ENCODE data around the gene ZIK1. TPM values are rescaled to one million over a fixed set of nuclear protein-coding genes. Genes with fewer than 3 reads are reported as not detected.

Gene ZIK1
- polyA plus RNA-seq (2012; ENCODE audit: insufficient read depth, insufficient read length), result not detected

DNA sequence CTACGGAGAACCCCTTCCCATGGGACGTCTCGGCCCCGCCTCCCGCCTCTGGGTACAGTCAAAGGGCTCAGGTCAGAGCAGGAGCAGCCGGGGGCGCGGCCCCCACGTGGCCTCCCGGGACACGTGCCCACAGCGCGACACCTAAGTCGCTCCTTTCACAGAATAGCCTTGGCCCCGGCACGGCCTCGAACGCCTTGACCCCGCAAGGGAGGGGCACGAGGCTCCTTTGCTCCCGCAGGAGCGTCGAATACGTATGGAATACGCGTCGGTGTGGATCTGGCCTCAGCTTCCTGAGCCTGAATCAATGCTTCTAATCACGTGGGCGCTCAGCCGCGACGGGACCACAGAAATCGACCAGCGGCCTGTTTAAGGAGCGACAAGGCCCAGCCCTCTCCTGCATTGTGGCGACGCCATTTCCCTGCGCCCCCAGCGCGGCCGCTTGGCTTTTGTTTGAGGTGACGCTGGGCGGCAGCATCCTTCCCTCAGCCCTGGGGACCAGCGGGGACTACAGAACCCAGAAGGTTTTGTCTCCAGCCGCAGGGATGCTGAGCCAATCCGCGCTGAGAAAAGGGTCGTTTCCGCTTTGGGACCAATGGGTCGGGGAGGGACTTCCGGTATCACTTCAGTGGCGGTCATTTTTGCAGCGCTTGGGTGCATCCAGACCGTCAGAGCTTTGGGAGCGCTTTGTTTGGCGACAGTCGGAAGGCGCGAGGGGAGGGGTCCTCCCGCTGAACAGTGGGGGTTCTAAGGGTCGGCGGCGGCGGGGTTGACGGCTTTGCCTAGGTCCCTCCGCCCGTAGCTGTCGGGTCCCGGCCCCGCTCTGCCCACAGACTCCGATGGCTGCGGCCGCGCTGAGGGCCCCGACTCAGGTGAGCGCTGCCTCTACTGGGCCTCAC is at the start of gene ZIK1:
TSS of gene ZIK1 (plus strand) at position 625 of the 896 bp plus-strand sequence. CDS start at position 837, 212 bp downstream.
- DNase-seq (ENCODE audit: low read depth, low spot score), result no peak
- H3K4me3 ChIP-seq (ENCODE audit: low read length), result no peak within 1 kb of the TSS

- no peak for DNase-seq (ENCODE audit: low read depth, low spot score)
- no peak overlapping the region for H3K4me3 ChIP-seq (ENCODE audit: low read length)
Observed at GRCh38 chr19:57537953-57538547, 45.9 kb upstream of the ZIK1 start.

GRCh38 chr19:57546513-57546912 is 37.4 kb upstream of the ZIK1 start:
- H3K4me3 ChIP-seq (ENCODE audit: low read length), result no peak overlapping the region
- no peak for DNase-seq (ENCODE audit: low read depth, low spot score)

GRCh38 chr19:57552432-57552831 is 31.5 kb upstream of the ZIK1 start:
- no peak for DNase-seq (ENCODE audit: low read depth, low spot score)
- H3K4me3 ChIP-seq (ENCODE audit: low read length), result no peak overlapping the region

DNA sequence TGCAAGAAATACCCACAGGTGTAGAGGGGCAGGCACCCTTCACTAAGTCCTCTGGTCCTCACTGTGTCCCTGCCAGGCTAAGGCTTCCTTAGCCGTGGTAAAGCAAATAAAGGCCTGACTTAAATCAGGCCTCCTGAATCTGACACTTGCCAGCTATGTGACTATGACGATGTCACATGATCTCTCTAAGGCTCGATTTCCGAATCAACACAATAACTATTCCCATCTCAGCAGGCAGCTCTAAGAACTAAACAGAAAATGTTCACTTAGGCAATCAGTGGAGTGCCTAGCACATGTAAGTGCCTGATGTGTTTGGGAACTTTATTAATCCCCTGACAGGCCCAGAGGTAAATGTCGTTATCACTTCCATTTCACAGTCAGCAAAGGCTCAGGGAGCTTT is 26.3 kb upstream of the ZIK1 start:
- no peak overlapping the region for H3K4me3 ChIP-seq (ENCODE audit: low read length)

DNA sequence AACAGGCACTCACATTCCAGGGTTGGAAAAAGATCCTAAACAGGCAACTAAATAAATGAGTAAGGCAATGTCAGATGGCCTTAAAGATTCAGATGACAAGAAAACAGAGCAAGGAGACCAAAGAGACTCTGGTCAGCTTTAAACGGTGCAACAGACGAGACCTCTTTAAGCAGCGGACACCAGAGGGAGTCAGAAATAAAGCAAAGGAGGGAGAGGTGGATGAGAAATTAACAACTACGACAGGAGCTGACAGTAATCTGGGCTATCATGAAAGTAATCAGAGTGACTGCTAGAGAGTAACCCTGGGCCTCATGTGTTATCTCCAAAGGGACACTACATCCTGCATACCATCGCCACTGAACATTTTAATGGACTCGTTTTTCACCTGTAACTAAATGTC is 25.4 kb upstream of the ZIK1 start:
- peak; percentile 6 for DNase-seq (ENCODE audit: low read depth, low spot score)

More for the DNA sequence above, 26.3 kb upstream of the ZIK1 start:
- DNase-seq (ENCODE audit: low read depth, low spot score), result no peak

DNA sequence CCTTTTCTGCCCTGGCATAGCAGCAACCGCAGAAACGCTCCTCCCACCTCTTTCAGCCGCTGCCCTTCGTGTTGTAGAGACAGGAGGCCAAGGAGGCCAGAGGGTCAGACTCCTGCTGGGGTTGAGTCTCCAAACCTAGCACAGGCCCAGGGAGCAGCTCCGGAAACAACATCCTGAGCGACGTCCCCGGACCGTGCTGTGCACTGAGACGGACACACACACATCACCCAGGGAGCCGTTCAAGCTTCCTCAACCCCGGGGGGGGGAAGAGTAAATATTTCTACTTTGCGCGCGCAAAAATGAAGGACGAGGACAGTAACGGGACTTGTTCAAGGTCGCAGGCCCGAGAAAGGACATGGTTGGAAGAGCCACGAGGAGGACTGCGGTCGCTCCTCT is 24.9 kb upstream of the ZIK1 start:
- no peak for DNase-seq (ENCODE audit: low read depth, low spot score)
- peak overlapping the region; percentile 88 for H3K4me3 ChIP-seq (ENCODE audit: low read length)

More for the DNA sequence above, 25.4 kb upstream of the ZIK1 start:
- H3K4me3 ChIP-seq (ENCODE audit: low read length), result peak overlapping the region; percentile 88

DNA sequence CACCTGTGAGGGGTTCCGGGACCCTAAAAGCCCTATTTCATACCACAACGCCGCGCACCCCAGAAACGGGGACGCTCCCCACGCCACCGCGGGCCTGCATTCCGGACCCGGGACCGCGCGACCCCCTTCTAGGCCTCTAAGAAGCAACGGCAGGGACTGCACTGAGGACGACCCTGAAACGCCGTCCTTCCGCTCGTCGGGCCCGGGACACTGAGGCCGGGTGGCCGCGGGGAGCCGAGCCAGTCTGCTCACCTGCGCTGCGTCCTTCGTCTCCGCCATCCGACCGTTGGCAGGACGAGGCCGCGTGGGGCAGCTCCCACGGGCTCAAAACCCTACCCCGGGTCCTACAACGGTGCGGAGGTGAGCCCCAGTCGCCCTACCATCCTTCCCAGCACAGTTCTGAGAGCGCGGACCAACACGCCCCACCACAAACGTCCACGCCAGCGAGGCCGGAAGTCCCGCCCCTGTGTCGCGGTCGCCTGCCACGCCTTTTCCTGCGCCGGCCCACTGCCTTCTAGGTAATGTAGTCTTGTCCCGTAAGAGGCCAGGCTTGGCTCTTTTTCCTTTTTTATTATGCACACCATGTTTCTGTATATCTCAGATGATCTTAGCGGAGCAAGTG is 24.4 kb upstream of the ZIK1 start, which contains the start of gene ZNF550:
TSS of gene ZNF550 (minus strand) at position 460 of the 622 bp plus-strand sequence. CDS start at position 279, 181 bp downstream.
- peak; percentile 83 for DNase-seq (ENCODE audit: low read depth, low spot score)
- H3K4me3 ChIP-seq (ENCODE audit: low read length), result peak within 1 kb of the TSS; percentile 88

DNA sequence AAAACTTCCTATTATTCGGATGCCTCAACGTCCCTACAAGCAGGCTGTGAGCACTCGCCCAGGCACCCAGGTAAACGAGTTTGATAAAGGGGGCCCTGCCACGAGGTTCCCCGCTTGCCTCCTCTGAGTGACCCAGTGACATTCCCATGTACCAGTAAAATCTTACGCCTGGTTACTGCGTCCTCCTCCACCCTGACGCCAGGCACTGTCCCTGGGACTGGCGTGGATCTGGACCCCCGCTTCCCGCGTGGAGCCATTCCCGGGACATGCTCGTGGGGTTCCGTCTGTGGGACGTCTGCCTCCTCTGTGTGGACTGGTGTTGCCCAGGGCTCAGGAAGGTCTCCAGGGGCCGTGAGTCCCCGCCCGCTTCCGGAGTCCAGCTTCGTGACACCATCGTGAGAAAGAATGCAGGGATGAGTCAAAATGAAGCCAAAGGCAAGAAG is 23.9 kb upstream of the ZIK1 start:
- DNase-seq (ENCODE audit: low read depth, low spot score), result no peak
- peak overlapping the region; percentile 88 for H3K4me3 ChIP-seq (ENCODE audit: low read length)

DNA sequence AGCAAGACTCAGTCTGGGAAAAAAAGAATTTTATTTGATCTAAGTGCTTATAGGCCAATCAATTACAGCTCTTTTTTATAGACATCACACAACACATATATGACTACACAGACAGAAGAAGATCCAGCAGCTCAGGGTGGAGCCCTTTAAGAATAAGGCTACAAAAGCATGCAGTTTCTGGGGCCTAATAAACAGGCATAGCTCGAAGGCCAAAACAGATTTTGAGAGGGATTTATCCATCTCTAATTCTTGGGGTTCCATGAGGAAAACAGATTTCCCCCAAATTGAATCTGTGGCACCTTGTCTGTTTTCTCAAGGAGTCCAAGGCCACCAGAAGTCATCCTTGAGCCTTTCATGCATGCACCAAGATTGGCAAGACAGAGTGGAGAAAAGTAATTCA is 20.4 kb upstream of the ZIK1 start:
- DNase-seq (ENCODE audit: low read depth, low spot score), result no peak

GRCh38 chr19:57566396-57567265 is 17.3 kb upstream of the ZIK1 start:
- peak; percentile 54 for DNase-seq (ENCODE audit: low read depth, low spot score)
- no peak overlapping the region for H3K4me3 ChIP-seq (ENCODE audit: low read length)

More for the DNA sequence above, 20.4 kb upstream of the ZIK1 start:
- H3K4me3 ChIP-seq (ENCODE audit: low read length), result no peak overlapping the region

GRCh38 chr19:57570707-57571106 is 13.2 kb upstream of the ZIK1 start:
- no peak for DNase-seq (ENCODE audit: low read depth, low spot score)
- H3K4me3 ChIP-seq (ENCODE audit: low read length), result no peak overlapping the region

DNA sequence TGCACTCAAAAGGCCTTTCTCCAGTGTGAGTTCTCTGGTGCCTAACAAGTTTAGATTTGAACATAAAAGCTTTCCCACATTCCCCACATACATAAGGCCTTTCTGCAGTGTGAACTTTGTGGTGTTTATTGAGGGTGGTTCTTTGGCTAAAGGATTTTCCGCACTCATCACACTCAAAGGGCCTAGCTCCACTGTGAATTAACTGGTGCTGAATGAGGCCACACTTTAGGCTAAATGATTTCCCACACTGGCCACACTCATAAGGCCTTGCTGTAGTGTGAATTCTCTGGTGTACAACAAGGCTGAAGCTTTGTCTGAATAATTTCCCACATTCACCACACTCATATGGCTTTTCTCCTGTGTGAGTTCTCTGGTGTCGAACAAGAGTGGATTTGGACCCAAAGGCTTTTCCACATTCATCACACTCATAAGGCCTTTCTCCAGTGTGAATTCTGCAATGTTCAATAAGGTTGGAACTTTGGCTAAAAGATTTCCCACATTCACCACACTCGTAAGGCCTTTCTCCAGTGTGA is 11.5 kb upstream of the ZIK1 start:
- no peak overlapping the region for H3K4me3 ChIP-seq (ENCODE audit: low read length)
- DNase-seq (ENCODE audit: low read depth, low spot score), result no peak

DNA sequence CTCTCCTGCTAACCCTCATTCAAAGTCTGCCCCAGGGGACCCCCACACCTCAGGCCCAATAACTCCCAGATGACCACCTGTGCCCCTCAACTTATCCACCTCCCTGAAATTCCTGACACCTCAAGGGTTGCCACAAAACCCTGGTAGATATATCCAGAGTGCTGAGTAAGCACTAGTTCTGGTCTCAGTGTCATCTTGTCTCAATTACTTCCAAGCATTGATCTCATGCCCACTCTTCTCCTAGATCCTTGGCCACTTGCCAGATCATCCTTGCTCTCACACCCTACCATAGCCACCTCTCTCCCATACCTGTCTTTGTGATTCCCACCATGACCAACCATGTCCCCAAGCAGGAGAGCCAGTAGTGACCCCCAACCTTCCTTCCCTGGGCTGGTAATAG is 7.3 kb upstream of the ZIK1 start:
- DNase-seq (ENCODE audit: low read depth, low spot score), result no peak
- H3K4me3 ChIP-seq (ENCODE audit: low read length), result no peak overlapping the region

DNA sequence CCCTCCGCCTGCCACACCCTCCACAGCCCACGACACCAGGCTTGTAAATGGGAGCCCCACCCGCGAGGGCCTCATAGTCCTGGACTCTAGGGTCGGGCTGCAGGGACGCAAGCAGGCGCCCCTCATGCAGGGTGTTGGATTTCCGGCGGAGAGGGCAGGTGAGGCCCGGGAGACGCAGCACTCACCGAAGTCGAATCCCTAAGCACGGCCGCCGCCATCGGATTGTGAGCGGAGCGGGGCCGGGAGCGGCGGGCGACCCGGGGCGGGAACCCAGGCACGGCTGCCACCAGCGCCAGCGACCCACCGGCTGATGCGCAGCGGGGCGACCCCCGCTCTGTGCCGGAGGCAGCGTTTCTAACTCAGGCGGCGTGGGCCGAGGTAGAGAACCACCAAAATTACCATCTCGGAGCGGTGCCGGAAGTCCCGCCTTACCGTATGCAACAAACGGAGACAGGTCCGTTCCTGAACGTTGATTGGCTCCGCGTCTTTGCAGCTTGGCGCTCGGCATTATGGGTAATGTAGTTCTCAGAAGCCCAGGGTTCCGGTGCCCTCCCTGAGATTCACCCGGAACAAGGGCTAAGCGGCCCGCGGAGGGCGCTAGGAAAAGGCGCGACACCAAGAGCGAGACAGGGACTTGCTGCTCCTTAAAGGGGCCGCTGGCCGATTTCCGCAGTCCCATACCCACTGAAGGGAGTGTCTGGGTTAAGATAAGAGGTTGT is 5.3 kb upstream of the ZIK1 start, which contains the start of gene ZNF416:
TSS of gene ZNF416 (minus strand) at position 425 of the 719 bp plus-strand sequence. CDS start at position 218, 207 bp downstream.
- peak within 1 kb of the TSS; percentile 77 for H3K4me3 ChIP-seq (ENCODE audit: low read length)
- DNase-seq (ENCODE audit: low read depth, low spot score), result peak; percentile 99

- DNase-seq (ENCODE audit: low read depth, low spot score), result no peak
- H3K4me3 ChIP-seq (ENCODE audit: low read length), result no peak overlapping the region
Observed at GRCh38 chr19:57583104-57583520, 833 bp upstream of the ZIK1 start.

GRCh38 chr19:57587529-57587928 is 3.6 kb downstream of the ZIK1 start:
- H3K4me3 ChIP-seq (ENCODE audit: low read length), result no peak overlapping the region
- DNase-seq (ENCODE audit: low read depth, low spot score), result no peak

- peak overlapping the region; percentile 78 for H3K4me3 ChIP-seq (ENCODE audit: low read length)
- no peak for DNase-seq (ENCODE audit: low read depth, low spot score)
Observed at GRCh38 chr19:57599377-57599760, 15.4 kb downstream of the ZIK1 start.
